ENCODE measurements around the gene POGLUT2.

- TF ChIP-seq, protein P1, sequence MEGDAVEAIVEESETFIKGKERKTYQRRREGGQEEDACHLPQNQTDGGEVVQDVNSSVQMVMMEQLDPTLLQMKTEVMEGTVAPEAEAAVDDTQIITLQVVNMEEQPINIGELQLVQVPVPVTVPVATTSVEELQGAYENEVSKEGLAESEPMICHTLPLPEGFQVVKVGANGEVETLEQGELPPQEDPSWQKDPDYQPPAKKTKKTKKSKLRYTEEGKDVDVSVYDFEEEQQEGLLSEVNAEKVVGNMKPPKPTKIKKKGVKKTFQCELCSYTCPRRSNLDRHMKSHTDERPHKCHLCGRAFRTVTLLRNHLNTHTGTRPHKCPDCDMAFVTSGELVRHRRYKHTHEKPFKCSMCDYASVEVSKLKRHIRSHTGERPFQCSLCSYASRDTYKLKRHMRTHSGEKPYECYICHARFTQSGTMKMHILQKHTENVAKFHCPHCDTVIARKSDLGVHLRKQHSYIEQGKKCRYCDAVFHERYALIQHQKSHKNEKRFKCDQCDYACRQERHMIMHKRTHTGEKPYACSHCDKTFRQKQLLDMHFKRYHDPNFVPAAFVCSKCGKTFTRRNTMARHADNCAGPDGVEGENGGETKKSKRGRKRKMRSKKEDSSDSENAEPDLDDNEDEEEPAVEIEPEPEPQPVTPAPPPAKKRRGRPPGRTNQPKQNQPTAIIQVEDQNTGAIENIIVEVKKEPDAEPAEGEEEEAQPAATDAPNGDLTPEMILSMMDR (conservative IDR thresholded peaks at IDR 0.05 in 1 of 2, IDR thresholded peaks at IDR 0.05 in 1 of 2; ENCODE audit: extremely low read depth in 1 of 2, insufficient read depth in 1 of 2, low read depth in 1 of 2, low read length in 2 of 2): no peak
- no peak for TF ChIP-seq EZH2 (IDR thresholded peaks at IDR 0.05; ENCODE audit: borderline replicate concordance, low read length)
These were observed 16.0 kb upstream of the POGLUT2 start for GRCh38 chr13:102814793-102815192.
